GM12878 (cell line): ENCODE data around the gene C14orf119. TPM values are rescaled to one million over a fixed set of nuclear protein-coding genes. Genes with fewer than 3 reads are reported as not detected.

Experiments
- ATAC-seq: fragments of 200-7000 bp; cut with Tn5 transposase; 3 replicates; pipeline ENCODE4 v1.9.1; 2020; ENCODE audit warnings: mild to moderate bottlenecking, moderate library complexity
- BruUV-seq: library from RNA; stranded (reverse); fragments of 400-500 nt; replicated peaks from 2 replicates; lab custom pipeline; 2021; lab: Mats Ljungman, UMichigan
- CTCF ChIA-PET: fragments of 300-600 bp; sonication (Branson Sonifier 250); formaldehyde crosslinking; extraction: SDS; loops from one replicate; lab custom pipeline; 2021; ENCODE audit warnings: inconsistent platforms; lab: Yijun Ruan, JAX
- POLR2A ChIA-PET: fragments of 350-600 bp; formaldehyde crosslinking; extraction: SDS; loops from one replicate; lab custom pipeline; 2021; ENCODE audit warnings: inconsistent platforms; lab: Charles Lee
- RAD21 ChIA-PET: fragments of 300-600 bp; sonication (Branson Sonifier 250); formaldehyde crosslinking; loops from one replicate; lab custom pipeline; 2023; ENCODE audit warnings: antibody characterized with exemption; ENCODE audit not compliant: unreplicated experiment; lab: Charles Lee
- SMC1A ChIA-PET: fragments of 300-600 bp; sonication (Branson Sonifier 250); formaldehyde crosslinking; loops from one replicate; lab custom pipeline; 2023; ENCODE audit not compliant: unreplicated experiment, uncharacterized antibody; lab: Charles Lee
- DNase-seq: peaks from one replicate; pipeline ENCODE4 v3.0.0-alpha.2; 2011; ENCODE audit warnings: low read depth, low spot score
- FAIRE-seq: peaks from 3 replicates; lab custom pipeline; 2011; peaks lifted over from hg19 to GRCh38; lab: Jason Lieb, UNC
- H2AFZ ChIP-seq: 2 replicates; pipeline ENCODE4 v1.6.0; 2011; ENCODE audit warnings: low read depth, low read length, control low read depth; ENCODE audit not compliant: control insufficient read depth
- H3K27ac ChIP-seq: 2 replicates; pipeline ENCODE4 v1.5.1; 2011; ENCODE audit warnings: control low read depth; ENCODE audit not compliant: control insufficient read depth, insufficient read depth
- H3K27me3 ChIP-seq, 2 experiments: replicated peaks in 1 of 2; 2 replicates each; pipeline versions ENCODE4 v1.6.0 to v1.6.1; 2011; ENCODE audit warnings: low read length in 1 of 2; ENCODE audit not compliant: control insufficient read depth in 2 of 2, insufficient read depth in 2 of 2
- H3K36me3 ChIP-seq, 2 experiments: 2 replicates each; pipeline ENCODE4 v1.5.1; 2011; ENCODE audit warnings: low read length in 1 of 2; ENCODE audit not compliant: control insufficient read depth in 2 of 2, insufficient read depth in 2 of 2
- H3K4me1 ChIP-seq: 2 replicates; pipeline ENCODE4 v1.6.1; 2011; ENCODE audit warnings: mild to moderate bottlenecking, low read length, moderate library complexity, mixed read lengths; ENCODE audit not compliant: control insufficient read depth, insufficient read depth
- H3K4me2 ChIP-seq: 2 replicates; pipeline ENCODE4 v1.6.0; 2011; ENCODE audit warnings: control low read depth; ENCODE audit not compliant: control insufficient read depth, insufficient read depth
- H3K4me3 ChIP-seq: fragments of 200-600 bp; sonication (generic); 2 replicates; pipeline ENCODE4 v1.5.1; 2016
- H3K79me2 ChIP-seq: 2 replicates; pipeline ENCODE4 v1.6.0; 2011; ENCODE audit warnings: low read length; ENCODE audit not compliant: control insufficient read depth, insufficient read depth
- H3K9ac ChIP-seq: 2 replicates; pipeline ENCODE4 v1.8.0; 2011; ENCODE audit warnings: low read length, control low read depth, mixed read lengths; ENCODE audit not compliant: control insufficient read depth, insufficient read depth
- H3K9me3 ChIP-seq: replicated peaks from 3 replicates; pipeline ENCODE4 v1.5.1; 2011; ENCODE audit warnings: mild to moderate bottlenecking, low read length; ENCODE audit not compliant: control insufficient read depth, insufficient read depth
- H4K20me1 ChIP-seq: 2 replicates; pipeline ENCODE4 v1.6.0; 2011; ENCODE audit not compliant: control insufficient read depth, insufficient read depth
- SMC3 ChIP-seq: IDR thresholded peaks from 2 replicates; pipeline ENCODE4 v1.6.1; 2011; ENCODE audit warnings: low read length, improper control_type of control experiment, borderline replicate concordance
- WGBS: methylation state at CpG from one replicate; pipeline ENCODE4 v1.1.6; 2016; ENCODE audit warnings: low lambda C conversion rate; ENCODE audit not compliant: insufficient replicate concordance, insufficient coverage; ENCODE audit errors: missing lambda C conversion rate; 5-methylcytosine and 5-hydroxymethylcytosine counted together
- in situ Hi-C: fragments of 300-500 bp; cut with MboI; formaldehyde crosslinking; loops from 9 replicates; pipeline ENCODE4 v1.14.3; 2018; ENCODE audit warnings: mixed read lengths
- intact Hi-C: fragments of 100-400 bp; cut with micrococcal nuclease; formaldehyde crosslinking; loops from one replicate; pipeline ENCODE4 v1.14.2; 2022; ENCODE audit not compliant: unreplicated experiment
- polyA plus RNA-seq, 11 experiments: library from polyadenylated mRNA; depleted of rRNA in 4 of 11; unstranded in 6 of 11; stranded (reverse) in 5 of 11; fragments of >200 nt; fragmentation: Nextera tagmentation in 4 of 11; fragmentation: Illumina TruSeq in 1 of 11; extraction: Ambion mirVana in 4 of 11; extraction: Trizol in 1 of 11; gene quantifications; 1 replicate in 1 of 11; 2 replicates in 10 of 11; pipeline versions ENCODE4 v1.2.1 to v1.2.3, GENCODE V29; 2011 to 2016; ENCODE audit warnings: inconsistent platforms in 2 of 11, missing spikeins in 2 of 11, low read depth in 1 of 11
- total RNA-seq, 4 experiments: library from RNA; depleted of rRNA in 3 of 4; stranded (reverse); fragments of >200 nt in 3 of 4; fragmentation: Illumina TruSeq in 1 of 4; extraction: Trizol in 1 of 4; gene quantifications; 2 replicates each; pipeline versions ENCODE4 v1.2.1 to v1.2.3, GENCODE V29; 2013 to 2021
- TF ChIP-seq, protein P1 (sequence below): IDR thresholded peaks from 2 replicates; pipeline ENCODE4 v1.6.1; 2012; ENCODE audit warnings: improper control_type of control experiment, low read depth, low read length; ENCODE audit not compliant: insufficient replicate concordance
- TF ChIP-seq, protein P2 (sequence below): fragments of 450-650 bp; IDR thresholded peaks from 2 replicates; pipeline ENCODE4 v1.6.1; 2018; ENCODE audit warnings: borderline replicate concordance, mild to moderate bottlenecking; ENCODE audit not compliant: partially characterized antibody

C14orf119 gene
- total and polyA plus RNA-seq, 10 of the 15 experiments (the other 5 are each of a cell fraction or from before 2014, with no cell fraction given) = 32.3 to 228 (median 57.6) TPM

DNA sequence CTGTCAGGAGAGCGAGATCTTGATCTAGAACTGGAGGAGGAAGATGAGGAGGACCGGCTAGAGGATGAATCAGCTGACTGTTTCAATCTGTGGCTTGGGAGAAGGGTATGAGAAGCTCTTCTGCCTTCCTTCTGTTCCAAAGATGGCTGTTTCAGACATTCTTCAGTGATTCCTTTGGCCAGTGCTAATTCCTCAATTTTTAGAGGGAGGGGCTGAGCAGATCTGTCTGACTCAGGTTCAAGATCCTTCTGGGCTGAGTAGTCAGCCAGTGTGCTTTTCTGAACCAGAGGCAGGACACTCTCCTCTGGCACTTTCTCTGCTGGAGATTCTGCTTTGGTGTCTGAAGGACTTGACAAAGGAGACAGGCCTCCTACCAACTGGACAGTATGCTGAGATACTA lies 15.6 kb upstream of the C14orf119 start (continued):
- TF ChIP-seq, protein P1, sequence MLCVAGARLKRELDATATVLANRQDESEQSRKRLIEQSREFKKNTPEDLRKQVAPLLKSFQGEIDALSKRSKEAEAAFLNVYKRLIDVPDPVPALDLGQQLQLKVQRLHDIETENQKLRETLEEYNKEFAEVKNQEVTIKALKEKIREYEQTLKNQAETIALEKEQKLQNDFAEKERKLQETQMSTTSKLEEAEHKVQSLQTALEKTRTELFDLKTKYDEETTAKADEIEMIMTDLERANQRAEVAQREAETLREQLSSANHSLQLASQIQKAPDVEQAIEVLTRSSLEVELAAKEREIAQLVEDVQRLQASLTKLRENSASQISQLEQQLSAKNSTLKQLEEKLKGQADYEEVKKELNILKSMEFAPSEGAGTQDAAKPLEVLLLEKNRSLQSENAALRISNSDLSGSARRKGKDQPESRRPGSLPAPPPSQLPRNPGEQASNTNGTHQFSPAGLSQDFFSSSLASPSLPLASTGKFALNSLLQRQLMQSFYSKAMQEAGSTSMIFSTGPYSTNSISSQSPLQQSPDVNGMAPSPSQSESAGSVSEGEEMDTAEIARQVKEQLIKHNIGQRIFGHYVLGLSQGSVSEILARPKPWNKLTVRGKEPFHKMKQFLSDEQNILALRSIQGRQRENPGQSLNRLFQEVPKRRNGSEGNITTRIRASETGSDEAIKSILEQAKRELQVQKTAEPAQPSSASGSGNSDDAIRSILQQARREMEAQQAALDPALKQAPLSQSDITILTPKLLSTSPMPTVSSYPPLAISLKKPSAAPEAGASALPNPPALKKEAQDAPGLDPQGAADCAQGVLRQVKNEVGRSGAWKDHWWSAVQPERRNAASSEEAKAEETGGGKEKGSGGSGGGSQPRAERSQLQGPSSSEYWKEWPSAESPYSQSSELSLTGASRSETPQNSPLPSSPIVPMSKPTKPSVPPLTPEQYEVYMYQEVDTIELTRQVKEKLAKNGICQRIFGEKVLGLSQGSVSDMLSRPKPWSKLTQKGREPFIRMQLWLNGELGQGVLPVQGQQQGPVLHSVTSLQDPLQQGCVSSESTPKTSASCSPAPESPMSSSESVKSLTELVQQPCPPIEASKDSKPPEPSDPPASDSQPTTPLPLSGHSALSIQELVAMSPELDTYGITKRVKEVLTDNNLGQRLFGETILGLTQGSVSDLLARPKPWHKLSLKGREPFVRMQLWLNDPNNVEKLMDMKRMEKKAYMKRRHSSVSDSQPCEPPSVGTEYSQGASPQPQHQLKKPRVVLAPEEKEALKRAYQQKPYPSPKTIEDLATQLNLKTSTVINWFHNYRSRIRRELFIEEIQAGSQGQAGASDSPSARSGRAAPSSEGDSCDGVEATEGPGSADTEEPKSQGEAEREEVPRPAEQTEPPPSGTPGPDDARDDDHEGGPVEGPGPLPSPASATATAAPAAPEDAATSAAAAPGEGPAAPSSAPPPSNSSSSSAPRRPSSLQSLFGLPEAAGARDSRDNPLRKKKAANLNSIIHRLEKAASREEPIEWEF = no peak

DNA sequence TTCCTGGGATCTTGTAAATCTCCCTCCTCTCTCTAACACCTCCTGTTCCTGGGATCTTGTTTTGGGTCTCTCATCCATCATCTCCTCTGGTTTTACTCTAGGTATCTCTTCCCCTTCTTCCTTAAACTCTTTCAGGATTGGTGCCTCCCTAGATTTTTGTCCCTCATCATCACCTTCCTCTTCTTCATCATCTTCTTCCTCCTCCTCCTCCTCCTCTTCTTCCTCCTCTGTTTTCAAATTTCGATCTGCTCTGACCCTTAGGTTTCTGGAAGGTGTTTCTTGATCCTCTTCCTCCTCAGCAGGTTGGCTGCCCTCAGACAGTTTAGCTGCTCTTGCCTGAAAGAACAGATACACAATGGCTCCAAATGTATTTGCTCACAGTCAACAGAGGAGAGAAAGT lies 14.8 kb upstream of the C14orf119 start:
- ChIA-PET RAD21 (no interaction called here), SMC1A (interaction anchor here (0.7 to 2.1 kb wide), 5 partner anchors 10 to 14 kb away, joined by 3 to 8 read pairs (median 3); partner anchors contain the start of gene ACIN1), POLR2A (interaction anchor here (0.6 to 0.7 kb wide), 3 partner anchors 13 to 128 kb away, joined by 3 to 6 read pairs (median 3); no protein-coding TSS in a partner anchor), CTCF (interaction anchor here (1.0 to 7.5 kb wide), 7 partner anchors 8 to 94 kb away, joined by 3 to 80 read pairs (median 6); partner anchors contain the start of genes ACIN1 and C14orf119)
- Histone ChIP-seq H3K27ac (no peak overlapping the region), H3K4me2 (no peak overlapping the region), H3K4me3 (no peak overlapping the region), H2AFZ (no peak overlapping the region), H3K36me3 (peaks cover 25 to 61% of the 10 kb centered on the region in 2 experiments), H3K27me3 (no peaks in the 10 kb centered on the region), H3K4me1 (no peaks in the 10 kb centered on the region), H3K9ac (no peak overlapping the region), H3K9me3 (no peaks in the 10 kb centered on the region), H3K79me2 (no peaks in the 10 kb centered on the region), H4K20me1 (no peaks in the 10 kb centered on the region)
- TF ChIP-seq, protein P2, sequence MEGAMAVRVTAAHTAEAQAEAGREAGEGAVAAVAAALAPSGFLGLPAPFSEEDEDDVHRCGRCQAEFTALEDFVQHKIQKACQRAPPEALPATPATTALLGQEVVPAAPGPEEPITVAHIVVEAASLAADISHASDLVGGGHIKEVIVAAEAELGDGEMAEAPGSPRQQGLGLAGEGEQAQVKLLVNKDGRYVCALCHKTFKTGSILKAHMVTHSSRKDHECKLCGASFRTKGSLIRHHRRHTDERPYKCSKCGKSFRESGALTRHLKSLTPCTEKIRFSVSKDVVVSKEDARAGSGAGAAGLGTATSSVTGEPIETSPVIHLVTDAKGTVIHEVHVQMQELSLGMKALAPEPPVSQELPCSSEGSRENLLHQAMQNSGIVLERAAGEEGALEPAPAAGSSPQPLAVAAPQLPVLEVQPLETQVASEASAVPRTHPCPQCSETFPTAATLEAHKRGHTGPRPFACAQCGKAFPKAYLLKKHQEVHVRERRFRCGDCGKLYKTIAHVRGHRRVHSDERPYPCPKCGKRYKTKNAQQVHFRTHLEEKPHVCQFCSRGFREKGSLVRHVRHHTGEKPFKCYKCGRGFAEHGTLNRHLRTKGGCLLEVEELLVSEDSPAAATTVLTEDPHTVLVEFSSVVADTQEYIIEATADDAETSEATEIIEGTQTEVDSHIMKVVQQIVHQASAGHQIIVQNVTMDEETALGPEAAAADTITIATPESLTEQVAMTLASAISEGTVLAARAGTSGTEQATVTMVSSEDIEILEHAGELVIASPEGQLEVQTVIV = peak; percentile 22
- no peak for TF ChIP-seq SMC3
- in situ Hi-C loops (no loop called here), intact Hi-C loops (no loop called here)
- 100% methylated on average over 1 of the region's 1 CpG for WGBS
- DNase-seq = no peak
- ATAC-seq = no peak
- no peak for FAIRE-seq
- no TSS peak for BruUV-seq
